ENCODE measurements around the gene RMND5A.

- TF ChIP-seq RAD21 (IDR thresholded peaks at IDR 0.05; ENCODE audit: low read depth) (no peak), FOXM1 (IDR thresholded peaks at IDR 0.05; ENCODE audit: borderline replicate concordance, low read depth) (no peak), CREB1 (IDR thresholded peaks at IDR 0.05; ENCODE audit: low read depth) (no peak), EP300 (IDR thresholded peaks at IDR 0.05; ENCODE audit: borderline replicate concordance) (no peak), CEBPB (IDR thresholded peaks at IDR 0.05) (no peak), YY1 (IDR thresholded peaks at IDR 0.05; ENCODE audit: low read depth) (no peak), TAF1 (IDR thresholded peaks at IDR 0.05; ENCODE audit: low read depth) (no peak), EGR1 (IDR thresholded peaks at IDR 0.05) (no peak), TCF12 (IDR thresholded peaks at IDR 0.05; ENCODE audit: low read depth) (no peak)
- TF ChIP-seq, protein P1, sequence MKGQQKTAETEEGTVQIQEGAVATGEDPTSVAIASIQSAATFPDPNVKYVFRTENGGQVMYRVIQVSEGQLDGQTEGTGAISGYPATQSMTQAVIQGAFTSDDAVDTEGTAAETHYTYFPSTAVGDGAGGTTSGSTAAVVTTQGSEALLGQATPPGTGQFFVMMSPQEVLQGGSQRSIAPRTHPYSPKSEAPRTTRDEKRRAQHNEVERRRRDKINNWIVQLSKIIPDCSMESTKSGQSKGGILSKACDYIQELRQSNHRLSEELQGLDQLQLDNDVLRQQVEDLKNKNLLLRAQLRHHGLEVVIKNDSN (IDR thresholded peaks at IDR 0.05), result no peak
- TF ChIP-seq, protein P2, sequence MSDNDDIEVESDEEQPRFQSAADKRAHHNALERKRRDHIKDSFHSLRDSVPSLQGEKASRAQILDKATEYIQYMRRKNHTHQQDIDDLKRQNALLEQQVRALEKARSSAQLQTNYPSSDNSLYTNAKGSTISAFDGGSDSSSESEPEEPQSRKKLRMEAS (IDR thresholded peaks at IDR 0.05), result no peak
- TF ChIP-seq, protein P3, sequence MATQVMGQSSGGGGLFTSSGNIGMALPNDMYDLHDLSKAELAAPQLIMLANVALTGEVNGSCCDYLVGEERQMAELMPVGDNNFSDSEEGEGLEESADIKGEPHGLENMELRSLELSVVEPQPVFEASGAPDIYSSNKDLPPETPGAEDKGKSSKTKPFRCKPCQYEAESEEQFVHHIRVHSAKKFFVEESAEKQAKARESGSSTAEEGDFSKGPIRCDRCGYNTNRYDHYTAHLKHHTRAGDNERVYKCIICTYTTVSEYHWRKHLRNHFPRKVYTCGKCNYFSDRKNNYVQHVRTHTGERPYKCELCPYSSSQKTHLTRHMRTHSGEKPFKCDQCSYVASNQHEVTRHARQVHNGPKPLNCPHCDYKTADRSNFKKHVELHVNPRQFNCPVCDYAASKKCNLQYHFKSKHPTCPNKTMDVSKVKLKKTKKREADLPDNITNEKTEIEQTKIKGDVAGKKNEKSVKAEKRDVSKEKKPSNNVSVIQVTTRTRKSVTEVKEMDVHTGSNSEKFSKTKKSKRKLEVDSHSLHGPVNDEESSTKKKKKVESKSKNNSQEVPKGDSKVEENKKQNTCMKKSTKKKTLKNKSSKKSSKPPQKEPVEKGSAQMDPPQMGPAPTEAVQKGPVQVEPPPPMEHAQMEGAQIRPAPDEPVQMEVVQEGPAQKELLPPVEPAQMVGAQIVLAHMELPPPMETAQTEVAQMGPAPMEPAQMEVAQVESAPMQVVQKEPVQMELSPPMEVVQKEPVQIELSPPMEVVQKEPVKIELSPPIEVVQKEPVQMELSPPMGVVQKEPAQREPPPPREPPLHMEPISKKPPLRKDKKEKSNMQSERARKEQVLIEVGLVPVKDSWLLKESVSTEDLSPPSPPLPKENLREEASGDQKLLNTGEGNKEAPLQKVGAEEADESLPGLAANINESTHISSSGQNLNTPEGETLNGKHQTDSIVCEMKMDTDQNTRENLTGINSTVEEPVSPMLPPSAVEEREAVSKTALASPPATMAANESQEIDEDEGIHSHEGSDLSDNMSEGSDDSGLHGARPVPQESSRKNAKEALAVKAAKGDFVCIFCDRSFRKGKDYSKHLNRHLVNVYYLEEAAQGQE (IDR thresholded peaks at IDR 0.05; ENCODE audit: low read depth), result no peak
Measured at GRCh38 chr2:86785456-86785855, 65.4 kb downstream of the RMND5A start.
